ENCODE results near the gene TIMM44. TPM values are rescaled to one million over a fixed set of nuclear protein-coding genes. Genes with fewer than 3 reads are reported as not detected.
"Not testable (repeated sequence)": the region's sequence is repeated elsewhere in the genome, so short reads cannot be mapped to it uniquely, and the experiment has no call there.

TIMM44 gene
- total RNA-seq, 2 donors from 2014 or later = 37.2 to 47.8 TPM

- DNase-seq (ENCODE audit: low spot score); intact Hi-C loops (cut with DNase I): not testable (repeated sequence)
These were observed 17.6 kb upstream of the TIMM44 start for GRCh38 chr19:7961082-7961481.

GRCh38 chr19:7959211-7959610 lies 15.7 kb upstream of the TIMM44 start:
- no peak for DNase-seq (ENCODE audit: low spot score)
- intact Hi-C loops (cut with DNase I) = loop anchor here in 1 of 2 donors (10.0 kb wide), 1 partner anchor 196 kb away; no protein-coding TSS in a partner anchor

GRCh38 chr19:7955696-7956095 lies 12.2 kb upstream of the TIMM44 start:
- DNase-seq (ENCODE audit: low spot score) = no peak
- intact Hi-C loops (cut with DNase I) = loop anchor here in 1 of 2 donors (10.0 kb wide), 1 partner anchor 199 kb away; no protein-coding TSS in a partner anchor

- no peak for DNase-seq (ENCODE audit: low spot score)
- intact Hi-C loops (cut with DNase I) = loop anchor here in 1 of 2 donors (10.0 kb wide), 1 partner anchor 201 kb away; no protein-coding TSS in a partner anchor
These were observed 10.1 kb upstream of the TIMM44 start for GRCh38 chr19:7953576-7953975.

GRCh38 chr19:7953060-7953459 lies 9.6 kb upstream of the TIMM44 start:
- intact Hi-C loops (cut with DNase I) = loop anchor here in 1 of 2 donors (10.0 kb wide), 1 partner anchor 202 kb away; no protein-coding TSS in a partner anchor
- DNase-seq (ENCODE audit: low spot score) = no peak

- DNase-seq (ENCODE audit: low spot score) = no peak
- intact Hi-C loops (cut with DNase I) = loop anchor here in 1 of 2 donors (5.0 kb wide), 1 partner anchor 309 kb away; no protein-coding TSS in a partner anchor
These were observed 4.5 kb upstream of the TIMM44 start for GRCh38 chr19:7947939-7948338.

- peak; percentile 94 for DNase-seq (ENCODE audit: low spot score)
- intact Hi-C loops (cut with DNase I) = no loop called here
These were observed 803 bp upstream of the TIMM44 start for GRCh38 chr19:7944177-7944761.

GRCh38 chr19:7942981-7943443 lies 454 bp downstream of the TIMM44 start:
- intact Hi-C loops (cut with DNase I) = no loop called here
- no peak for DNase-seq (ENCODE audit: low spot score)

GRCh38 chr19:7941895-7942596 lies 1.4 kb downstream of the TIMM44 start:
- intact Hi-C loops (cut with DNase I) = no loop called here
- DNase-seq (ENCODE audit: low spot score) = no peak

GRCh38 chr19:7940841-7941240 lies 2.6 kb downstream of the TIMM44 start:
- intact Hi-C loops (cut with DNase I) = no loop called here

GRCh38 chr19:7934766-7935165 lies 8.7 kb downstream of the TIMM44 start:
- intact Hi-C loops (cut with DNase I) = no loop called here
- DNase-seq (ENCODE audit: low spot score) = no peak

More at GRCh38 chr19:7940841-7941240, 2.6 kb downstream of the TIMM44 start:
- no peak for DNase-seq (ENCODE audit: low spot score)

GRCh38 chr19:7933828-7934725 lies 9.4 kb downstream of the TIMM44 start:
- no peak for DNase-seq (ENCODE audit: low spot score)
- intact Hi-C loops (cut with DNase I) = loop anchor here in 1 of 2 donors (2.0 kb wide), 1 partner anchor 263 kb away; no protein-coding TSS in a partner anchor

- DNase-seq (ENCODE audit: low spot score) = no peak
These were observed 10.1 kb downstream of the TIMM44 start for GRCh38 chr19:7933411-7933810.

GRCh38 chr19:7932930-7933300 lies 10.6 kb downstream of the TIMM44 start:
- intact Hi-C loops (cut with DNase I) = loop anchor here in 1 of 2 donors (2.0 kb wide), 1 partner anchor 262 kb away; no protein-coding TSS in a partner anchor

More at GRCh38 chr19:7933411-7933810, 10.1 kb downstream of the TIMM44 start:
- intact Hi-C loops (cut with DNase I) = loop anchor here in 1 of 2 donors (2.0 kb wide), 1 partner anchor 263 kb away; no protein-coding TSS in a partner anchor

GRCh38 chr19:7932276-7932929 lies 11.1 kb downstream of the TIMM44 start:
- no peak for DNase-seq (ENCODE audit: low spot score)
- intact Hi-C loops (cut with DNase I) = loop anchor here in 1 of 2 donors (2.0 kb wide), 1 partner anchor 262 kb away; no protein-coding TSS in a partner anchor

More at GRCh38 chr19:7932930-7933300, 10.6 kb downstream of the TIMM44 start:
- no peak for DNase-seq (ENCODE audit: low spot score)

GRCh38 chr19:7931221-7932061 lies 12.0 kb downstream of the TIMM44 start:
- intact Hi-C loops (cut with DNase I) = loop anchor here in 1 of 2 donors (2.0 kb wide), 1 partner anchor 261 kb away; no protein-coding TSS in a partner anchor
- no peak for DNase-seq (ENCODE audit: low spot score)

GRCh38 chr19:7930765-7931164 lies 12.7 kb downstream of the TIMM44 start:
- intact Hi-C loops (cut with DNase I) = no loop called here
- DNase-seq (ENCODE audit: low spot score) = no peak

GRCh38 chr19:7930030-7930429 lies 13.4 kb downstream of the TIMM44 start:
- DNase-seq (ENCODE audit: low spot score); intact Hi-C loops (cut with DNase I): not testable (repeated sequence)
